HL-60 (cell line): ENCODE data around the gene CYP1B1.

Source experiments
- GABPA ChIP-seq: IDR thresholded peaks from 2 replicates; pipeline ENCODE4 v1.6.1; 2012; ENCODE audit warnings: low read depth
- REST ChIP-seq: IDR thresholded peaks from 2 replicates; pipeline ENCODE4 v1.6.1; 2012; ENCODE audit warnings: low read depth; ENCODE audit not compliant: insufficient replicate concordance
- TF ChIP-seq, protein P1 (sequence below): IDR thresholded peaks from one replicate; pipeline ENCODE4 v1.5.1; 2011; ENCODE audit warnings: low read length, control low read depth, inconsistent platforms; ENCODE audit not compliant: insufficient read depth

DNA sequence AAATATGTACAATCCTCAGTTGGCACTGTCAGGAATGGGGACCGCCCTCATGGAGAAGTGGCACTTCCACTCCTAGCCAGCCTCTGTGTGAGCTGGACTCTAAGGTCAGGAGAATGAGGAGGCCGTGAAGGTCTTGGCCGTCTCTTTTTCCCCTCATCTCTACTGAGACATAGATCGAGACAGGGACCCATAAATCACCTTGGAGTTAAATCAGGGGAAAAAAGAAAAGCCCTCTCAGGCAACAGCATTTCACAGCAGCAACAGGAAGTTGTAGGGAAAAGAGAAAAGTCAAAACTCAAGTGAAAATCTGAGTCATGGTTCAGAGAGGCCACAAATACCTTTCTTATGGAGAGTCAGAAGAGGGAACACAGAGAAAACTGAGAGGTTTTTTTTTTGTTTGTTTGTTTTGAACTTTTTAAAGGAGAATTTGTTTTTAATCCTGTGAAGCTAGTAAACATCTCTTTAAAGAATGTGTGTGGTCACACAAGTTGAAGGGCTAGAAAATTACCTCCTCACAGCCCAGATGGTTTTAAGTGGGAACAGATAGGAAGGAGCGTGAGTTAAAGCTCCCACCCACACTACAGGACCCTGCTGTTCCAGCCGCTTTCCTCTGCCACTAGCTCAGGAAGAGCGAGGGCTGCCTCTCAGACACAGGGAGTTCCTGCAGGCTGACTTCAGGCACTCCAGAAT, 30.6 kb upstream of the CYP1B1 start:
- TF ChIP-seq, protein P1, sequence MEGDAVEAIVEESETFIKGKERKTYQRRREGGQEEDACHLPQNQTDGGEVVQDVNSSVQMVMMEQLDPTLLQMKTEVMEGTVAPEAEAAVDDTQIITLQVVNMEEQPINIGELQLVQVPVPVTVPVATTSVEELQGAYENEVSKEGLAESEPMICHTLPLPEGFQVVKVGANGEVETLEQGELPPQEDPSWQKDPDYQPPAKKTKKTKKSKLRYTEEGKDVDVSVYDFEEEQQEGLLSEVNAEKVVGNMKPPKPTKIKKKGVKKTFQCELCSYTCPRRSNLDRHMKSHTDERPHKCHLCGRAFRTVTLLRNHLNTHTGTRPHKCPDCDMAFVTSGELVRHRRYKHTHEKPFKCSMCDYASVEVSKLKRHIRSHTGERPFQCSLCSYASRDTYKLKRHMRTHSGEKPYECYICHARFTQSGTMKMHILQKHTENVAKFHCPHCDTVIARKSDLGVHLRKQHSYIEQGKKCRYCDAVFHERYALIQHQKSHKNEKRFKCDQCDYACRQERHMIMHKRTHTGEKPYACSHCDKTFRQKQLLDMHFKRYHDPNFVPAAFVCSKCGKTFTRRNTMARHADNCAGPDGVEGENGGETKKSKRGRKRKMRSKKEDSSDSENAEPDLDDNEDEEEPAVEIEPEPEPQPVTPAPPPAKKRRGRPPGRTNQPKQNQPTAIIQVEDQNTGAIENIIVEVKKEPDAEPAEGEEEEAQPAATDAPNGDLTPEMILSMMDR: no peak
- no peak for TF ChIP-seq GABPA
- no peak for TF ChIP-seq REST
